ENCODE data around the gene CNTN1. TPM values are rescaled to one million over a fixed set of nuclear protein-coding genes. Genes with fewer than 3 reads are reported as not detected.

CNTN1 gene
- polyA plus RNA-seq, 1 of the 3 experiments (the other 2 are of a cell fraction) = 0.13 TPM

DNA sequence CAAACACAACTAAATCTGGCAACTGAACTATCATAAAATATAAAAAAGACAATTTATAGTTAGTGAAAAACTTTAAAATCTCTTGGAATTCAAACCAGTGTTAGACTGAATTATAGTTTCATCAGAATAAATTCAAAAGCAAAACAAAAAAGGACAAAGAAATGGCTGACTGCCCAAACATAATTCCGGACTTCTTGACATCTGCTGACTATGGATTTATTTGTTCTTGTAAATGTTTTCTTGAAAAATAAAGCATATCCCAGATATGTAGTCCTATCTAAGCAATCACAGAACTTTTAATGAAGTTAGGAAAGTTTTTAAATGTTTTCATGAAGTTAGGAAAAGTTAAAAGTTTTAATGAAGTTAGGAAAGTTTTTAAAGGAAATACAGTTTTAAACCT is 45.8 kb upstream of the CNTN1 start:
- no peak overlapping the region for H3K4me3 ChIP-seq (ENCODE audit: low read depth in 2 of 2, low read length in 1 of 2)
- H3K27me3 ChIP-seq (ENCODE audit: insufficient read depth) = no peaks in the 10 kb centered on the region
- H3K4me2 ChIP-seq = no peak overlapping the region
- H3F3A ChIP-seq (replicated peaks; ENCODE audit: insufficient read depth) = no peaks in the 10 kb centered on the region
- no peak overlapping the region for H2AFZ ChIP-seq (ENCODE audit: low read depth)
- no peaks in the 10 kb centered on the region for H3K9me2 ChIP-seq
- TF ChIP-seq RFX5 (IDR thresholded peaks at IDR 0.05; ENCODE audit: low read length) (no peak), EZH2phosphoT487 (IDR thresholded peaks at IDR 0.05; ENCODE audit: borderline replicate concordance, low read depth) (no peak), MXI1 (IDR thresholded peaks at IDR 0.05; ENCODE audit: low read depth, low read length) (no peak), CHD2 (IDR thresholded peaks at IDR 0.05; ENCODE audit: low read length, partially characterized antibody) (no peak), RXRA (IDR thresholded peaks at IDR 0.05; ENCODE audit: borderline replicate concordance, low read depth) (no peak), RAD21 (IDR thresholded peaks at IDR 0.05; ENCODE audit: low read length) (no peak), POLR2AphosphoS5 (IDR thresholded peaks at IDR 0.05; ENCODE audit: low read depth, low read length) (no peak), JUND (IDR thresholded peaks at IDR 0.05) (no peak), ELF1 (IDR thresholded peaks at IDR 0.05) (no peak), NRF1 (IDR thresholded peaks at IDR 0.05; ENCODE audit: low read depth, low read length) (no peak), TCF12 (IDR thresholded peaks at IDR 0.05) (no peak), GABPA (IDR thresholded peaks at IDR 0.05; ENCODE audit: low read depth) (no peak)
- TF ChIP-seq, protein P1, sequence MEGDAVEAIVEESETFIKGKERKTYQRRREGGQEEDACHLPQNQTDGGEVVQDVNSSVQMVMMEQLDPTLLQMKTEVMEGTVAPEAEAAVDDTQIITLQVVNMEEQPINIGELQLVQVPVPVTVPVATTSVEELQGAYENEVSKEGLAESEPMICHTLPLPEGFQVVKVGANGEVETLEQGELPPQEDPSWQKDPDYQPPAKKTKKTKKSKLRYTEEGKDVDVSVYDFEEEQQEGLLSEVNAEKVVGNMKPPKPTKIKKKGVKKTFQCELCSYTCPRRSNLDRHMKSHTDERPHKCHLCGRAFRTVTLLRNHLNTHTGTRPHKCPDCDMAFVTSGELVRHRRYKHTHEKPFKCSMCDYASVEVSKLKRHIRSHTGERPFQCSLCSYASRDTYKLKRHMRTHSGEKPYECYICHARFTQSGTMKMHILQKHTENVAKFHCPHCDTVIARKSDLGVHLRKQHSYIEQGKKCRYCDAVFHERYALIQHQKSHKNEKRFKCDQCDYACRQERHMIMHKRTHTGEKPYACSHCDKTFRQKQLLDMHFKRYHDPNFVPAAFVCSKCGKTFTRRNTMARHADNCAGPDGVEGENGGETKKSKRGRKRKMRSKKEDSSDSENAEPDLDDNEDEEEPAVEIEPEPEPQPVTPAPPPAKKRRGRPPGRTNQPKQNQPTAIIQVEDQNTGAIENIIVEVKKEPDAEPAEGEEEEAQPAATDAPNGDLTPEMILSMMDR (IDR thresholded peaks at IDR 0.05) = no peak
- TF ChIP-seq, protein P2, sequence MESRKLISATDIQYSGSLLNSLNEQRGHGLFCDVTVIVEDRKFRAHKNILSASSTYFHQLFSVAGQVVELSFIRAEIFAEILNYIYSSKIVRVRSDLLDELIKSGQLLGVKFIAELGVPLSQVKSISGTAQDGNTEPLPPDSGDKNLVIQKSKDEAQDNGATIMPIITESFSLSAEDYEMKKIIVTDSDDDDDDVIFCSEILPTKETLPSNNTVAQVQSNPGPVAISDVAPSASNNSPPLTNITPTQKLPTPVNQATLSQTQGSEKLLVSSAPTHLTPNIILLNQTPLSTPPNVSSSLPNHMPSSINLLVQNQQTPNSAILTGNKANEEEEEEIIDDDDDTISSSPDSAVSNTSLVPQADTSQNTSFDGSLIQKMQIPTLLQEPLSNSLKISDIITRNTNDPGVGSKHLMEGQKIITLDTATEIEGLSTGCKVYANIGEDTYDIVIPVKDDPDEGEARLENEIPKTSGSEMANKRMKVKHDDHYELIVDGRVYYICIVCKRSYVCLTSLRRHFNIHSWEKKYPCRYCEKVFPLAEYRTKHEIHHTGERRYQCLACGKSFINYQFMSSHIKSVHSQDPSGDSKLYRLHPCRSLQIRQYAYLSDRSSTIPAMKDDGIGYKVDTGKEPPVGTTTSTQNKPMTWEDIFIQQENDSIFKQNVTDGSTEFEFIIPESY (IDR thresholded peaks at IDR 0.05; ENCODE audit: borderline replicate concordance, low read depth) = no peak
- TF ChIP-seq, protein P3, sequence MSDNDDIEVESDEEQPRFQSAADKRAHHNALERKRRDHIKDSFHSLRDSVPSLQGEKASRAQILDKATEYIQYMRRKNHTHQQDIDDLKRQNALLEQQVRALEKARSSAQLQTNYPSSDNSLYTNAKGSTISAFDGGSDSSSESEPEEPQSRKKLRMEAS (IDR thresholded peaks at IDR 0.05; ENCODE audit: low read depth) = no peak
- WGBS (ENCODE audit: low lambda C conversion rate) = 38% methylated on average over 1 of the region's 1 CpG
- no peaks in the 10 kb centered on the region for H3K36me3 ChIP-seq (replicated peaks in 1 of 2; ENCODE audit: control insufficient read depth in 1 of 2, insufficient read depth in 2 of 2, low read length in 1 of 2)
- CTCF ChIA-PET = no interaction called here
- POLR2A ChIA-PET = no interaction called here
- DNase-seq = no peak
- H3K79me2 ChIP-seq (ENCODE audit: insufficient read depth) = no peaks in the 10 kb centered on the region
- H3K4me1 ChIP-seq (ENCODE audit: control insufficient read depth in 1 of 2, insufficient read depth in 2 of 2, low read depth in 1 of 2, low read length in 1 of 2) = no peaks in the 10 kb centered on the region; a peak in 1 of 4 replicates
- H3K9me3 ChIP-seq = no peaks in the 10 kb centered on the region
- H3K9ac ChIP-seq = no peak overlapping the region
- H3K27ac ChIP-seq (ENCODE audit: low read depth in 2 of 2, low read length in 1 of 2) = no peak overlapping the region
- H4K20me1 ChIP-seq (ENCODE audit: insufficient read depth) = no peaks in the 10 kb centered on the region

DNA sequence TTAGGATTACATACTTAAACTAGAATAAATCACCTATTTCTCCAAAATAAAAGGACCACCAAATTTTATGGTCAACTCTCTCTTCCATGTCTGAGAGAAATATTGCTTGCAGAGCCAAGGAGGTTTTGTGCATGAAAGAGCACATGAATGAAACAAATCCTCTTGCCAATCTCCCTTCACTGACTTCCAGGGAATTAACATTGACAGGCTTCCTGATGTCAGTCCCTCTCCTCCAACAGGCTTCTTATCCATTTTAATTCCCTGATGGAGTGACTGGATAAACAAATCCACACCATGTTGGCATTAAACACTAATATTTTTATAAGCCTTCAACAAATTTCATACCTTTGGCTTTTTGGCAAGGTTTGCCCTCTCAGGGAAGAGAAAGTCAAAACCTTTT is 45.3 kb upstream of the CNTN1 start:
- H3F3A ChIP-seq (replicated peaks; ENCODE audit: insufficient read depth) = no peaks in the 10 kb centered on the region
- H4K20me1 ChIP-seq (ENCODE audit: insufficient read depth) = no peaks in the 10 kb centered on the region
- H3K79me2 ChIP-seq (ENCODE audit: insufficient read depth) = no peaks in the 10 kb centered on the region
- no peak overlapping the region for H2AFZ ChIP-seq (ENCODE audit: low read depth)
- no peak overlapping the region for H3K4me3 ChIP-seq (ENCODE audit: low read depth in 2 of 2, low read length in 1 of 2)
- no peak overlapping the region for H3K4me2 ChIP-seq
- H3K4me1 ChIP-seq (ENCODE audit: control insufficient read depth in 1 of 2, insufficient read depth in 2 of 2, low read depth in 1 of 2, low read length in 1 of 2) = no peaks in the 10 kb centered on the region; a peak in 1 of 4 replicates
- H3K27me3 ChIP-seq (ENCODE audit: insufficient read depth) = no peaks in the 10 kb centered on the region
- H3K36me3 ChIP-seq (replicated peaks in 1 of 2; ENCODE audit: control insufficient read depth in 1 of 2, insufficient read depth in 2 of 2, low read length in 1 of 2) = no peaks in the 10 kb centered on the region
- ChIA-PET POLR2A (no interaction called here), CTCF (no interaction called here)
- H3K27ac ChIP-seq (ENCODE audit: low read depth in 2 of 2, low read length in 1 of 2) = no peak overlapping the region
- no peak for DNase-seq
- H3K9me2 ChIP-seq = no peaks in the 10 kb centered on the region
- no peaks in the 10 kb centered on the region for H3K9me3 ChIP-seq
- no peak overlapping the region for H3K9ac ChIP-seq
- TF ChIP-seq PBX3 (IDR thresholded peaks at IDR 0.05) = no peak
- TF ChIP-seq GATA2 (CRISPR knock-in tag; IDR thresholded peaks at IDR 0.05) = no peak
- TF ChIP-seq, protein P4, sequence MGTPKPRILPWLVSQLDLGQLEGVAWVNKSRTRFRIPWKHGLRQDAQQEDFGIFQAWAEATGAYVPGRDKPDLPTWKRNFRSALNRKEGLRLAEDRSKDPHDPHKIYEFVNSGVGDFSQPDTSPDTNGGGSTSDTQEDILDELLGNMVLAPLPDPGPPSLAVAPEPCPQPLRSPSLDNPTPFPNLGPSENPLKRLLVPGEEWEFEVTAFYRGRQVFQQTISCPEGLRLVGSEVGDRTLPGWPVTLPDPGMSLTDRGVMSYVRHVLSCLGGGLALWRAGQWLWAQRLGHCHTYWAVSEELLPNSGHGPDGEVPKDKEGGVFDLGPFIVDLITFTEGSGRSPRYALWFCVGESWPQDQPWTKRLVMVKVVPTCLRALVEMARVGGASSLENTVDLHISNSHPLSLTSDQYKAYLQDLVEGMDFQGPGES (IDR thresholded peaks at IDR 0.05; ENCODE audit: low read depth, low read length) = no peak
- no peak for TF ChIP-seq RCOR1 (IDR thresholded peaks at IDR 0.05; ENCODE audit: low read length)
- TF ChIP-seq, protein P1 (IDR thresholded peaks at IDR 0.05) = no peak
- no peak for TF ChIP-seq TEAD4 (IDR thresholded peaks at IDR 0.05; ENCODE audit: borderline replicate concordance, insufficient read depth)
- TF ChIP-seq, protein P5, sequence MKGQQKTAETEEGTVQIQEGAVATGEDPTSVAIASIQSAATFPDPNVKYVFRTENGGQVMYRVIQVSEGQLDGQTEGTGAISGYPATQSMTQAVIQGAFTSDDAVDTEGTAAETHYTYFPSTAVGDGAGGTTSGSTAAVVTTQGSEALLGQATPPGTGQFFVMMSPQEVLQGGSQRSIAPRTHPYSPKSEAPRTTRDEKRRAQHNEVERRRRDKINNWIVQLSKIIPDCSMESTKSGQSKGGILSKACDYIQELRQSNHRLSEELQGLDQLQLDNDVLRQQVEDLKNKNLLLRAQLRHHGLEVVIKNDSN (IDR thresholded peaks at IDR 0.05; ENCODE audit: borderline replicate concordance, low read depth) = no peak
- TF ChIP-seq MXI1 (IDR thresholded peaks at IDR 0.05; ENCODE audit: low read depth, low read length) = no peak
